GM12865 (cell line): ENCODE data around the gene RAB20.
A peak's percentile ranks its signal among the peaks of the same experiment; 100 is the strongest.

ENCODE experiments used
- DNase-seq: peaks from one replicate; pipeline ENCODE4 v3.0.0; 2010; ENCODE audit warnings: low read depth
- H3K4me3 ChIP-seq: 2 replicates; pipeline ENCODE4 v1.5.1; 2011; ENCODE audit warnings: mild to moderate bottlenecking, low read depth, low read length, control low read depth
- TF ChIP-seq, protein P1 (sequence below): IDR thresholded peaks from 2 replicates; pipeline ENCODE4 v1.5.1; 2011; ENCODE audit warnings: low read length, control low read depth, low read depth, inconsistent platforms; ENCODE audit not compliant: insufficient read depth; ENCODE audit errors: missing control alignments

RAB20 gene

DNA sequence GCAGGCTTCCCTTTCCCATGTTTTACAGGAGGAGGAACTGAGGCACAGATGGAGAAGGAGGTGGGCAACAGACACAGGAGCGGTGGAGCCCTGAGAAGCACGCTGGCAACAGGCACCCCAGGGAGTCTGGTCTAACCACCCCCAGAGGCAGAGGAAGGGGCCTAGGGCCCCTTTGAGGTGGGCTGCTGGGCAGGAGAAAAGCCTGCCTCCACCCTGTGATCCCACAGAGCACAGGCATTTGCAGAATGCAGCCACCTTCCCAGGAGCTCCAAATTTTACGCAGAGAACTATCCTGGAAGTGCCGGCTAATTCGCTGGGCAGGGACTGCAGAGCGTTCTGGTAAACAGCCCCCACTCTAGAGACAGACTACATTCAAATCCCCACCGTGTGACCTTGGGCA lies 30.4 kb downstream of the RAB20 start:
- no peak overlapping the region for H3K4me3 ChIP-seq
- DNase-seq = no peak
- TF ChIP-seq, protein P1, sequence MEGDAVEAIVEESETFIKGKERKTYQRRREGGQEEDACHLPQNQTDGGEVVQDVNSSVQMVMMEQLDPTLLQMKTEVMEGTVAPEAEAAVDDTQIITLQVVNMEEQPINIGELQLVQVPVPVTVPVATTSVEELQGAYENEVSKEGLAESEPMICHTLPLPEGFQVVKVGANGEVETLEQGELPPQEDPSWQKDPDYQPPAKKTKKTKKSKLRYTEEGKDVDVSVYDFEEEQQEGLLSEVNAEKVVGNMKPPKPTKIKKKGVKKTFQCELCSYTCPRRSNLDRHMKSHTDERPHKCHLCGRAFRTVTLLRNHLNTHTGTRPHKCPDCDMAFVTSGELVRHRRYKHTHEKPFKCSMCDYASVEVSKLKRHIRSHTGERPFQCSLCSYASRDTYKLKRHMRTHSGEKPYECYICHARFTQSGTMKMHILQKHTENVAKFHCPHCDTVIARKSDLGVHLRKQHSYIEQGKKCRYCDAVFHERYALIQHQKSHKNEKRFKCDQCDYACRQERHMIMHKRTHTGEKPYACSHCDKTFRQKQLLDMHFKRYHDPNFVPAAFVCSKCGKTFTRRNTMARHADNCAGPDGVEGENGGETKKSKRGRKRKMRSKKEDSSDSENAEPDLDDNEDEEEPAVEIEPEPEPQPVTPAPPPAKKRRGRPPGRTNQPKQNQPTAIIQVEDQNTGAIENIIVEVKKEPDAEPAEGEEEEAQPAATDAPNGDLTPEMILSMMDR = no peak

- TF ChIP-seq, protein P1 = no peak
- no peak for DNase-seq
- H3K4me3 ChIP-seq = no peak overlapping the region
These were observed 31.8 kb downstream of the RAB20 start for GRCh38 chr13:110529522-110530311.

DNA sequence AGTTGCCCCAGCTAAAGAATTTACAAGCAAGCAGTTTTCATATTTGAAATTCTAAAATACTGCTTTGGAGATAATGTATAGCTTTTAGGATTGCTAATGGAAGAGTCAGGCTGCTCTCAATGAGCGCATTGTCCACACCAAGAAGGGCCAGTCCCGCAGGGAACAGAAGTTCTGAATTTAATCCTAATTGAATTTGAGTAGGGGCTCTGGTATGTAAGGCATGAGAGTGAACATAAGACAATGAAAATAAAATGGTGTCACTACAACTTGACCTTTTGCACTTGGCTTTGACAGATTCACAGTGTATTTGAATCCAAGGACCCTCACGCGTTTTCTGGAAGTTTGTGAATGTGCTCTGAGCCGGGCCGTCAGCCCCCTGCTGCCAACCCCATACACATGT lies 32.6 kb downstream of the RAB20 start:
- no peak for DNase-seq
- no peak overlapping the region for H3K4me3 ChIP-seq
- TF ChIP-seq, protein P1 = no peak

- TF ChIP-seq, protein P1 = no peak
- DNase-seq = no peak
- no peak overlapping the region for H3K4me3 ChIP-seq
These were observed 33.2 kb downstream of the RAB20 start for GRCh38 chr13:110528371-110528770.

DNA sequence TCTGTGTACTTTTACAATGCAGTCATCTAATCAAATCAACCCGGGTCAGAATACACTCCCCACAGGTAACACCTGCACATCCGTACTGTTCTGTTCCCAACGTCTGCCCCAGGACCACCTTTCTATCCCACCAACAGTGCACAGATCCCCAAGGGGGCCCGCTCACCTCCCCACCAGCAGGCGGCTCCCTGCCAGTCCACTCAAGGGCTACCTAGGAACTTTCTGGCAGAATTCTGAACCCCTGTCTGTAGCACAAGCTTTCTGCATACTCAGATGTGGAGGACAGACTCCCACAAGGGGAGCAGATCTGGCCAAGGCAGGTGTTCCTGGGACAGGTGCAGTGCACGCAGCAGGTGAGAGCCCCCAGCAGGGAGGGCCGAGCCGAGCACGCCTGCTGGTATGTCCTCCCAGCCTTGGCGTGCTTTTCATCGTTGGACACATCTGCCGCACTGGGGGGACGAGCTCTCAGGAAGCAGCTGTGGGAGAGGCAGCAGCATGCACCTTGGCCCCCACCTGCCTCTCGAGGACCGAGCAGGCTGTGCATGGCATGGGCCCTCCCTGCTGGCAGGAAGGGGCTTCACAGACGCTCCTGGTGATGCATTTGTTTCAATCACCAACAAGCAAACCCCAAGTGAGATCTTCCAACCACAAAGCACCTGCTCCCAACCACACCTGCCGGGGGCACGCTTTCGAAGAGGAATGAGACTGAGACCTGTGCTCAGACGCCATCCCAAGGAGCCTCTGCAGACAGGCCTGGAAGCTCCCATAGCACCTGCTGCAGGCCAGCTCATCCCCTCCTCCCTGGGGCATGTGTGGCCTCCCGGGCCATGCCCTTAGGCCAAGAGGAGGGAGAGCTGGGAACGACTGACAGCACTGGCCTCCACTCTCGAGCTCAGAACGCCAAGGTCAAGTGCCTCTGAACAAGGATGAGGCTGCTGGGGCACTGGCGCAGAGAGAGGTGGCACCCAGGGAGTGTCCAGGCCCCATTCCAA lies 35.9 kb downstream of the RAB20 start:
- H3K4me3 ChIP-seq = no peak overlapping the region
- TF ChIP-seq, protein P1 = peak; percentile 26
- DNase-seq = peak; percentile 75

DNA sequence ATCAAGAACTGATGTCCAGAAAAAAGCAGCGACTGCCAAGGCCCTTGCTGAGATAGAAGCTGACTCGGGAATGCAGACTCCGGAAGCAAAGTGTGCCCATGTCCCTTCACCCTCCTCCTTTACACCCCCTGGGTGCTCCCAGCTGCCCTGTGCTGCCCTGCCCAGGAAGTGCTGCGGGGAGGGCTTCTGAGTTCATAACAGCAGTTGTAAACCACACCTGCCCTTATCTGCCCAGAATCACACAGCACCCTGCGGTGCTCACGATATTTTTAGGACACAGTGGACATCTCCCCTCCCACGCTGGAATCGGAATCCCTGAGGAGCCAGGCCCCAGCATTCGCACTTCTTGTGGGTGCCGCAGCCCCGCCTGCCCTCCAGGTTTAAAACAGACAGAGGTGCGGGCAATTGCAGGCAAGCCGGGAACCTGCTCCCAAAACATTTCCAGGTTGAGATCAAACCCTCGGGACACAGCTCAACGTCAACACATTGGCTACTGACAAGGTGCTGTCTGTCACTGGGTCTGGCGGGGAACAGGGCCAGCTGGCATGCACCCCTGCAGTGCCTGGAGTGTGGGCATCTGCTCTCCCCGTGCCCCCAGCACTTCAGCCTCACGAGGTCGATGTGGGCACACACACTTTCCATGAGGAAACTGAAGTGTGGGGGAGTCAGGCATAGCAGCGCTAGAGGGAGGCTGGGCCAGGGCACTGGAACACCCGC lies 36.8 kb downstream of the RAB20 start:
- TF ChIP-seq, protein P1 = no peak
- no peak overlapping the region for H3K4me3 ChIP-seq
- no peak for DNase-seq
